GM18517 (cell line): ENCODE results near the gene SH3GL3.

ENCODE experiments used
- ATAC-seq: cut with Tn5 transposase; IDR thresholded peaks from one replicate; pipeline ENCODE4 v1.9.1; 2021; ENCODE audit warnings: mild to moderate bottlenecking, moderate library complexity; ENCODE audit not compliant: unreplicated experiment

Gene SH3GL3

GRCh38 chr15:83610901-83611685, 164.0 kb downstream of the SH3GL3 start:
- no peak for ATAC-seq

- ATAC-seq, result no peak
Measured at GRCh38 chr15:83612226-83612625, 165.1 kb downstream of the SH3GL3 start.

GRCh38 chr15:83612898-83613635, 165.9 kb downstream of the SH3GL3 start:
- ATAC-seq, result no peak

GRCh38 chr15:83613714-83614113, 166.6 kb downstream of the SH3GL3 start:
- no peak for ATAC-seq

- no peak for ATAC-seq
Measured at GRCh38 chr15:83616840-83617239, 169.7 kb downstream of the SH3GL3 start.

GRCh38 chr15:83626171-83626802, 179.1 kb downstream of the SH3GL3 start:
- no peak for ATAC-seq

GRCh38 chr15:83631534-83631933, 184.4 kb downstream of the SH3GL3 start:
- ATAC-seq, result no peak

GRCh38 chr15:83643201-83643600, 196.1 kb downstream of the SH3GL3 start:
- no peak for ATAC-seq

GRCh38 chr15:83644439-83644838, 197.3 kb downstream of the SH3GL3 start:
- ATAC-seq, result no peak

- no peak for ATAC-seq
Measured at GRCh38 chr15:83650831-83651230, 203.7 kb downstream of the SH3GL3 start.

- no peak for ATAC-seq
Measured at GRCh38 chr15:83651541-83651940, 204.4 kb downstream of the SH3GL3 start.

GRCh38 chr15:83652626-83653204, 205.6 kb downstream of the SH3GL3 start:
- no peak for ATAC-seq

- no peak for ATAC-seq
Measured at GRCh38 chr15:83653288-83653638, 206.1 kb downstream of the SH3GL3 start.

- ATAC-seq, result no peak
Measured at GRCh38 chr15:83653639-83654378, 206.7 kb downstream of the SH3GL3 start, which contains the start of gene ADAMTSL3. TSS of gene ADAMTSL3 (plus strand) at chr15:83654123. CDS start at chr15:83655762, 1,639 bp downstream.

- ATAC-seq, result no peak
Measured at GRCh38 chr15:83654379-83655236, 207.5 kb downstream of the SH3GL3 start.

GRCh38 chr15:83655237-83655616, 208.1 kb downstream of the SH3GL3 start:
- no peak for ATAC-seq

- no peak for ATAC-seq
Measured at GRCh38 chr15:83656192-83656591, 209.1 kb downstream of the SH3GL3 start.

- ATAC-seq, result no peak
Measured at GRCh38 chr15:83656943-83657528, 209.9 kb downstream of the SH3GL3 start.

GRCh38 chr15:83657549-83657948, 210.4 kb downstream of the SH3GL3 start:
- ATAC-seq, result no peak
